ENCODE data around the gene KNOP1.

- TF ChIP-seq CTCF (IDR thresholded peaks at IDR 0.05; ENCODE audit: low read length) (no peak), EZH2 (IDR thresholded peaks at IDR 0.05; ENCODE audit: borderline replicate concordance, low read length) (no peak)
Measured at GRCh38 chr16:19706846-19707245, 11.2 kb downstream of the KNOP1 start.
